GF-D8 (cell line): Measurements from ENCODE around the gene IFI30.
"Not testable (repeated sequence)": the region's sequence is repeated elsewhere in the genome, so short reads cannot be mapped to it uniquely, and the experiment has no call there.

Experiments
- DNase-seq: peaks from one replicate; lab custom pipeline; 2025; lab: John Stamatoyannopoulos, UW

IFI30 gene

DNA sequence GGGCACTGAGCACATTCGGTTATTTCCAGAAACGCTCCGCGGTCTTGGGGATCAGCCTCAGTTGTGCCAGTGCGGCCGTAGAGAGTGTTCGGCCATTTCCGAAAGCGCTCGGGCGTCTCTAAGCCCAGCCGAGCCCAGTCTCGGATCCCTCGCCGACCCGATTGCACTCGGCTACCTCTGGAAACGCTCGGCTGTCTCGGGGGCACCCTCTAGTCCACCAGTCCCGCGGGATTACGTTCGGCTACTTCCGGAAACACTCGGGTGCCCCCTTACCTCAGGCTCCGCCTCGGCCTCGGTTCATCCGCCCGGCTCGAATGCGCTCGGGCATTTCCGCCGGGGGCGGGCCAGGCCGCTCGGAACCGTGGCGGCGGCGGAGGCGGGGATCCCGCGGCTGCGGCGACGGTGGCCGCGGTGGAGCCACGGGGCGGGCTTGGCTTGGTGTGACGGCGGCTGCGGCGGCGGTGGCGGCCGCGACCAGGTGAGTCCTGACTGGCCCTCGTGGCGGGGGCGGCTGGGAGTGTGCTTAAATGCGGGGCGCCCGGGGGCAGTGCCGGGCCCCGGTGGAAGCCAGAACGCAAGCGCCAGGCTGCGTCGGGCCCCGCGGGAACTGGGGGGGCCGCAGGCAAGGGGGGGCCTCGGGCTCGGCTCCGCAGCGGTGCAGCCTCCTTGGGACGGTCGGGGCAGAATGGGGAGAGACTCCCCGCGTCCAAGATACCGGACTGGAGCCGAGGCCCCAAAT is 20.6 kb upstream of the IFI30 start, which contains the start of gene PIK3R2:
PIK3R2 (plus strand) TSS at position 347 of the 739 bp plus-strand sequence. CDS start 2,717 bp downstream, outside the sequence.
- peak; percentile 88 for DNase-seq

DNA sequence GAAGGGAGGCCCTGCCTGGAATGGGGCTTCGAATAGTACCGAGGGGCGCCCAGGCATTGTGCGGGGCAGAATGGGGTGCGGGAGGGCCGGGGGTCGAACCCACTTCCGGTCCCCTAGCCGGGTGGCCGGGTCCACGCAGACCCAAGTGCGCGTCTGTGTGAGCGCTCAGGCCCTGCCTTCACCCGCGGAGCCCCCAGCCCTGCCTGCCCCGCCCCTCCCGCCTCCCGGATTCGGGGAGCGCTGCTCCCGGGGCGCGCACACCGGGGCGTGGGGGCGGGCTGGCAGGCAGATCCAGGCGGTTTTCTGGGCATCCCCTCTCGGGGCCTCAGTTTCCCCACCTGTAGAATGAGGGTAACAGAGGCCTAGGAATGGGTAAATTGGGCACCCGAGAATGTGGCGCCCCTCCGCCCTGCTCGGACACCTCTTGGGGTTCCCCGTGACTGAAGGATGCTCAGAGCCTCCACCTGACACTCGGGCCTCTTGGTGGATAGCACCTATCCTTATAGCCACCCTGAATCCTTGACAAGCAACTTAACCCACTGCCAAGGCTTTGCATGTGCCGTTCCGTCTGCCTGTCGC is 20.0 kb upstream of the IFI30 start:
- no peak for DNase-seq

DNA sequence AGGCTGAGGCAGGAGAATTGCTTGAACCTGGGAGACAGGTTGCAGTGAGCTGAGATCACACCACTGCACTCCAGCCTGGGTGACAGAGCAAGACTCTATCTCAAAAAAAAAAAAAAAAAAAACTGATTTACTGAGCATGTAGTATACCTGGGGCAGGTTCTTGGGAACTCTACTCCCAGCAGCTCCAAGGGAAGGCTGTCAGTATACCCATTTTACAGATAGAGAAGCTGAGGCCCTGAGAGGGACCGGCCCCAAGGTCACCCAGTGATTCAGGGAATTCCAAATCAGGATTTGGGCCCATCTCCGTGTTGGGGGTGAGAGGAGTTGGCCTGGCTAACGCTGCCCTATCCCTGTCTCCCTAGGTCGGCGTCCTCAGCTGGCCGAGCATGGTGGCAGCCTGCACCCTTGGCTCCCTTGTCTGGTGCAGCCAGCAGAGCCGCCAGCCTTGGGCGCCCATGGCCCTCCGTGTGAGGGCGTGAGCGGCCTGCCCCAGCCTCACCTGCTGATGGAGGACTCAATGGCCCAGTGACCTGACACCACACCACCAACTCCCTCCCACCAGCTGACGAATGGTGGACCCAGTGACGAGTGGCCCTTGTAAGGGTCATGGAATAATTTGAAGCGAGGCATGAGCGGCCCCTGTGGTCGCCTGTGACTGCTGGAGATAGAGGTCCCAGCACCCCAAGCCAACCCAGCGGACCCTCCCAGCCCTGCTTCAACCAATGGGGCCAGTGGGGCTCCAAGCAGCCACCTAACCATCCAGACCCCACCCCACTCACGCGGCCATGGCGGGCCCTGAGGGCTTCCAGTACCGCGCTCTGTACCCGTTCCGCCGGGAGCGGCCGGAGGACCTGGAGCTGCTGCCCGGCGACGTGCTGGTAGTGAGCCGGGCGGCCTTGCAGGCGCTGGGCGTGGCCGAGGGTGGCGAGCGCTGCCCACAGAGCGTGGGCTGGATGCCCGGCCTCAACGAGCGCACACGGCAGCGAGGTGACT is 18.2 kb upstream of the IFI30 start:
- DNase-seq = no peak

DNA sequence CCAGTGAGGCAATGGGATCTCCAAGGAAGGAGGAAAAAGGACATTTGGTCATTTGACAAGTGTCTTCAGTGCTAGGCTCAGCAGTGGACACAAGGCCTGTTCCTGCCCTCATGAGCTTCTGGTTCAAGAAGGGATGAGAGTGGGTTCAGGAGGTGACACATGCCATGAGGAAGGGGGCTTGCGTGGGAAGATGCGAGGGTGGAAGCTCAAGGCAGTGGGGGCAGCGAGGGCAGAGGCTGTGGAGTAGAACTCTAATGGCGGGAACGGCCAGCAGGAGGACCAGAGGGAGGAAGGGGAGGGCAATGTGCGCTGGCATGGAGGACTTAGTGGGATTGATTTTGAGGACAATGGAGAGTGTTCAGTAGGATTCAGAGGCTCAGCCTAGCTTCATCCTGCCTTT is 17.3 kb upstream of the IFI30 start:
- no peak for DNase-seq

DNA sequence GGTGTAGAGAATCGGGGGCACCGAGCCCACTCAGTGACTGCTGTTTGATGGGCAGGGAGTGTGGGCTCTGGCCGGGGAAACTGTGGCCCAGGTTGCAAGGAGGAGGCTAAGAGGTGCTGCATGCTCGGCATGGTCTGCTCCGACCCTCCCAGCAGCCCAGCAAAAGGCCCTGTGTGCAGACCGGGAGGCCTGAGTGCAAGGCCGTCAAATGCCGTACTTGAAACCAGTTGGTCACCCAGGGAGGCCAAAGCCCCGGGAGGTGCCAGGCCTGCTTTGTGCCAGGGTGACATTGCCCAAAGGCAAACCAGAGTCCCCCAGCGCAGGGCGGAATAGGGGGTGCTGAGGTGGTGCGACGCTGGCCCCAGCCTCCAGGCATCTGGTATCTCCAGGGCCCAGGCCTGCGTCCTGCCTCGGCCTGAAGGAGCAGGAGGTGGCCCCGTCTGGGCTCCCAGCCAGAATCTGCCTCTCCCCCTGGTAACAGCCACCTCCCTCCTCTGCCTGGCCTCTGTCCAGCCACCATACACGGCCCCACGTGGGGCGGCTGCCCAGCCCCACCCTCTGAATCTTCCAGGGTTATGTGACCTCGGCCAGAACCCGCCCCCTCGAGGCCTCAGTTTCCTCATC is 16.7 kb upstream of the IFI30 start:
- no peak for DNase-seq

- DNase-seq = no peak
Measured at GRCh38 chr19:18157465-18158063, 16.0 kb upstream of the IFI30 start.

DNA sequence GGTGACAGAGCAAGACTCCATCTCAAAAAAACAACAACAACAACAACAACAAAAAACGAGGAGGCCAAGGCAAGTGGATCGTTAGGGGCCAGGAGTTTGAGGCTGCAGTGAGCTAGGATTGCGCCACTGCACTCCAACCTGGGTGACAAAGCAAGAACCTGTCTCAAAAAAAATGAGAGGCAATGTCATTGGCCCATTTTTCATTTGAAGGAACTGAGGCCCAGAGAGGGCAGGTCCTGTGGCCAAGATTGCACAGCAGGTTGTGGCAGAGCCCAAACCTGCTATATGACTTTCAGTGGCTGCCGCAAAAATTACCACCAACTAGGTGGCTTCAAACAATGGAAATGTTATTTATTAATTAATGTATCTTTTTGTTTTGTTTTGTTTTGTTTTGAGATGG is 15.1 kb upstream of the IFI30 start:
- no peak for DNase-seq

DNA sequence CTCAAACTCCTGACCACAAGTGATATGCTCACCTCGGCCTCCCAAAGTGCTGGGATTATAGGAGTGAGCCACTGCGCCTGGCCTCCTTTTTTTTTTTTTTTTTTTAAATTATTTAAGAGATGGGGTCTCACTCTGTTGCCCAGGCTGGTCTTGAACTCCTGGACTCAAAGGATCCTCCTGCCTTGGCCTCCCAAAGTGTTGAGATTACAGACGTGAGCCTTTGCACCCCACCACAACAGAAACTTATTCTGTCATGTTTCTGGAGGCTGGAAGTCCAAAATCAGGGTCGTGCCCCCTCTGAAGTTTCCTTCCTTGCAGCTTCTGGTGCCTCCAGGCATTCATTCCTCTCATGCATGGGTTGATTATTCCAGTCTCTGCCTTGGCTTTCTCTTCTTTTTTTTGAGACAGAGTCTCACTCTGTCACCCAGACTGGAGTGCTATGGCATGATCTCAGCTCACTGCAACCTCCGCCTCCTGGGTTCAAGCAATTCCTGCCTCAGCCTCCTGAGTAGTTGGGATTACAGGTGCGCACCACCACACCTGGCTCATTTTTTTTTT is 14.5 kb upstream of the IFI30 start:
- not testable (repeated sequence) for DNase-seq

DNA sequence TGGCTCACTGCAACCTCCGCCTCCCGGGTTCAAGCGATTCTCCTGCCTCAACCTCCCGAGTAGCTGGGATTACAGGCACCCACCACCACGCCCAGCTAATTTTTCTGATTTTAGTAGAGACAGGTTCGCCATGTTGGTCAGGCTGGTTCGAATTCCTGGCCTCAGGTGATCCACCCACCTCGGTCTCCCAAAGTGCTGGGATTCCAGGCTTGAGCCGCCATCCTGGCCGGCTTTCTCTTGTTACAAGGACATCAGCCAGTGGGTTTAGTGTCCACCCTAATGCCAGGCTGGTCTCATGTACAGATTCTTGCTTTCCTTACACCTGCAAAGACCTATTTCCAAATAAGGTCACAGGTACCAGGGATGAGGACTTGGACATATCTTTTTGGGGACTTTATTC is 13.8 kb upstream of the IFI30 start:
- no peak for DNase-seq

DNA sequence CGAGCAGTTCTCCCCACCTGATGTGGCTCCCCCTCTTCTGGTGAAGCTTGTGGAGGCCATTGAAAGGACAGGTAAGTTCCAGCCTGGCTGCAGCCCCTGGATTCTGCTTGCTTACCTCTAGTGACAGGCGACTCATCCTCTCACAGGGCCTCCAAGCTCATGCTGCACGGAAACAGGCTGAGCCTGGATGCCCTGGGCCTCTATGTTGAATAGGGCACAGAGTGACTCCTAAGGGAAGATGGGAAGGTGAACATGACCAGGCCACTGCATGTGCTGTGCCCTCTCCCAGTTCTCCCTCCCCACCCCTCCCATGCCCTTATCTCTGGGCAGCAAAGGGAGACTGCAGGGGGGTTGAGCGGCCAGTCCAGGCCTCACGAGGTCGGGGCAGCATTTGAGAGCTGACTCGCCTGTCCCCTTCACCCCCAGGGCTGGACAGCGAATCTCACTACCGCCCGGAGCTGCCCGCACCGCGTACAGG is 13.1 kb upstream of the IFI30 start:
- DNase-seq = no peak

- peak; percentile 20 for DNase-seq
Measured at GRCh38 chr19:18160971-18161635, 12.5 kb upstream of the IFI30 start.

GRCh38 chr19:18161636-18162002 is 12.0 kb upstream of the IFI30 start:
- no peak for DNase-seq

DNA sequence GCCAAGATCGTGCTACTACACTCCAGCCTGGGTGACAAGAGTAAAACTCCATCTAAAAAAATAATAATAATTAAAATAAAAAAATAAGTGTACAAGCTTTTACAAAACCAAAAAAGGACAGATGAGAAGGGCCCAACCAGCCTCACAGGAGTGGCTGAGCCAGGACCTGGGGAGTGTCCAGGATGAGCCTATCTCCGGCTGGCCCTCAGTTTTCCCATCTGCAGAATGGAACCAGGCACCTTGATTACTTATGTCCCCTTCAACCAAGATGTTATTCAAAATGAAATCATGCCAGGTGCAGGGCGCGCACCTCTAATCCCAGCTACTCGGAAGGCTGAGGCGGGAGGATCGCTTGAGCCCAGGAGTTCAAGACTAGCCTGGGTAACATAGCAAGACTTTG is 9.5 kb upstream of the IFI30 start:
- DNase-seq = no peak

DNA sequence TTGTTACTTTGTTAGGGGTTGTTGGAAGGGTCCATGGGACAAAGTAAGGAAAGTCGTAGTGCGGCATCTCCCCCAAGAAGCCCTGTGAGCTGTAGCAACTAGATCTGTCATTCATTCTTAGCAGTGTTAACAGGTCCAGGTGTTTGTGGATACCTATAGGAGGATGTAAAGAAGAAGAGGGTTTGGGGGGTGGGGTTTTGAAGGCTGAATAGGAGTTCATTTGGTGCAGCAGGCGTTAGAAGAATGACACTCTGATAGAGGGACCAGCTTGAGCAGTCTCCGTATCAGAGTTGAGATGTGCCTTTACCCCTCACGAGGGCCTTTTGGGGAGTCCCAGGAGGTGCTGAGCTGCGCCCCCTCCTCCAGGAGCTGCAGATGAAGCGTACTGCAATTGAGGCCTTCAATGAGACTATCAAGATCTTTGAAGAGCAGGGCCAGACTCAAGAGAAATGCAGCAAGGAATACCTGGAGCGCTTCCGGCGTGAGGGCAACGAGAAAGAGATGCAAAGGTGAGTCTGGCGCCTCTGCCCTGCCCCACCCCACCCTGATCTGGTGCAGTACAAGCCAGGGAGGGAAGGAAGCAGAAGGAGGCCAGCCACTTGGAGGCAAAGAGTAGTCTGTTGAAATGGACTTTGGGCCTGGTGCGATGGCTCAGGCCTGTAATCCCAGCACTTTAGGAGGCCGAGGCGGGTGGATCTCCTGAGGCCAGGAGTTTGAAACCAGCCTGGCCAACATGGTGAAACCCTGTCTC is 7.6 kb upstream of the IFI30 start:
- DNase-seq = no peak

- DNase-seq = no peak
Measured at GRCh38 chr19:18167011-18167410, 6.6 kb upstream of the IFI30 start.

- no peak for DNase-seq
Measured at GRCh38 chr19:18167975-18168645, 5.5 kb upstream of the IFI30 start.

DNA sequence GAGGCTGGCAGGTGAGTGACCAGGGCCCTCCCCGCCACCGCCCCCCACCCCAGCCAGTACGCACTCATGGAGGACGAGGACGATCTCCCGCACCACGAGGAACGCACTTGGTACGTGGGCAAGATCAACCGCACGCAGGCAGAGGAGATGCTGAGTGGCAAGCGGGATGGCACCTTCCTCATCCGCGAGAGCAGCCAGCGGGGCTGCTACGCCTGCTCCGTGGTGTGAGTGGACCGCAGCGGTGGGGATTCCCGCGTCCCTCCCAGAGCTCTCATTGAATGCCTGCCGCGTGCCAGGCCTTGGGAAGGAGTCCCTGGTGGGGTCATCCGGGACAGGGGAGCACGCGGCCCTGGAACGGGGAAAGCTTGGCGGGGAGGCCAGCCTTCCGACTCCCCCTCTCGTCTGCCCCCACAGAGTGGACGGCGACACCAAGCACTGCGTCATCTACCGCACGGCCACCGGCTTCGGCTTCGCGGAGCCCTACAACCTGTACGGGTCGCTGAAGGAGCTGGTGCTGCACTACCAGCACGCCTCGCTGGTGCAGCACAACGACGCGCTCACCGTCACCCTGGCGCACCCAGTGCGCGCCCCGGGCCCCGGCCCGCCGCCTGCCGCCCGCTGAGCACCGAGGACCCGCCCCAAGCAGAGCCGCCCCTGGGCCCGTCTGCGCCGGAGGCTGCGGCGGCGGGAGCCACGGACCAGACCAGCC is 4.8 kb upstream of the IFI30 start:
- no peak for DNase-seq

DNA sequence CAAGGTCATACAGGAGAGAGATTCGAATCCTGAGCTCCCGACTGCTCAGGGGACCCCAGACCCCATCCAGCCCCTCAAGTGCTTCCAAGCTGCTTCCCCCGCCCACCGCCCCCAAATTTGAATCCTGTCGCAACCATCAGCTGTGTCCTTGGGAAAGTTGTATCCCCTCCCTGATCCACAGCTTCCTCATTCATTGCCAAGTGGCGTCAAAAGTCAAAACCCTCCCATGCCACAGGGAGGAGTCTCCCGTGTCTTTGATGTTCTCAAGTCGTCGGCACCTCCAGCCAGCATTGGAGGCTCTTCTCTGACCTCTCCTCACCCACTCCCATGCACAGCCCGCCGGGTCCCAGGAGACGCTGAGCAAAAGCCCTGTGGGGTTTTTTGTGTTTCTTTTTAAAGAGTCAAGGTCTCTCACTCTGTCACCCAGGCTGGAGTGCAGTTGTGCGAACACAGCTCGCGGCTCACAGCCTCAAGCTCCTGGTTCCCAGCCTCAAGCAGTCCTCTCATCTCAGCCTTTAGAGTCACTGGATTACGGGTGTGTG is 2.8 kb upstream of the IFI30 start:
- DNase-seq = no peak
